Immature natural killer cell (primary cell): ENCODE results near the gene SCFD1. TPM values are rescaled to one million over a fixed set of nuclear protein-coding genes. Genes with fewer than 3 reads are reported as not detected.

Experiments
- DNase-seq, 3 donors: peaks; one replicate each; pipeline ENCODE4 v3.0.0; 2022; ENCODE audit warnings: mixed read lengths in 1 of 3
- H3K27ac Mint-ChIP-seq, 6 donors: one replicate each; pipeline ENCODE4 v1.8.0; 2020; ENCODE audit warnings: mixed read lengths in 6 of 6, mild to moderate bottlenecking in 5 of 6, inconsistent platforms in 4 of 6, moderate library complexity in 3 of 6
- H3K27me3 Mint-ChIP-seq, 3 donors: one replicate each; pipeline ENCODE4 v1.8.0; 2020 to 2021; ENCODE audit warnings: low read depth in 3 of 3, mild to moderate bottlenecking in 3 of 3, mixed read lengths in 3 of 3, moderate library complexity in 3 of 3, inconsistent platforms in 1 of 3
- H3K36me3 Mint-ChIP-seq, 3 donors: one replicate each; pipeline ENCODE4 v1.8.0; 2020; ENCODE audit warnings: mixed read lengths in 3 of 3, inconsistent platforms in 2 of 3, mild to moderate bottlenecking in 2 of 3
- H3K4me1 Mint-ChIP-seq, 2 donors: one replicate each; pipeline ENCODE4 v1.8.0; 2020; ENCODE audit warnings: inconsistent platforms in 2 of 2, mild to moderate bottlenecking in 2 of 2, mixed read lengths in 2 of 2, moderate library complexity in 1 of 2
- H3K4me3 Mint-ChIP-seq, 5 donors: one replicate each; pipeline ENCODE4 v1.8.0; 2020; ENCODE audit warnings: mild to moderate bottlenecking in 5 of 5, mixed read lengths in 5 of 5, inconsistent platforms in 3 of 5, moderate library complexity in 3 of 5
- H3K9me3 Mint-ChIP-seq, 6 donors: one replicate each; pipeline ENCODE4 v1.8.0; 2020; ENCODE audit warnings: mild to moderate bottlenecking in 6 of 6, mixed read lengths in 6 of 6, inconsistent platforms in 4 of 6, moderate library complexity in 3 of 6
- polyA plus RNA-seq, 3 donors: library from polyadenylated mRNA; unstranded; fragments of 300-500 nt; fragmentation: Illumina TruSeq; gene quantifications; one replicate each; pipeline ENCODE4 v1.2.3, GENCODE V29; 2021

SCFD1 gene
- polyA plus RNA-seq, 3 donors from 2014 or later, result 47.3 to 72.6 (median 67.6) TPM

GRCh38 chr14:30708157-30708556, 86.0 kb downstream of the SCFD1 start:
- H3K36me3 Mint-ChIP-seq, result peaks cover 7 to 27% (median 26%) of the 10 kb centered on the region in 3 donors
- no peaks in the 10 kb centered on the region for H3K9me3 Mint-ChIP-seq
- no peaks in the 10 kb centered on the region for H3K4me1 Mint-ChIP-seq
- no peak for DNase-seq
- no peak overlapping the region for H3K4me3 Mint-ChIP-seq
- no peaks in the 10 kb centered on the region for H3K27me3 Mint-ChIP-seq
- peak overlapping the region in 1 of 6 donors; percentile 2 for H3K27ac Mint-ChIP-seq

- H3K4me1 Mint-ChIP-seq, result no peaks in the 10 kb centered on the region
- H3K4me3 Mint-ChIP-seq, result no peak overlapping the region
- no peak for DNase-seq
- peaks cover 7 to 26% (median 26%) of the 10 kb centered on the region in 3 donors for H3K36me3 Mint-ChIP-seq
- no peaks in the 10 kb centered on the region for H3K9me3 Mint-ChIP-seq
- no peaks in the 10 kb centered on the region for H3K27me3 Mint-ChIP-seq
- no peak overlapping the region for H3K27ac Mint-ChIP-seq
Observed at GRCh38 chr14:30709201-30709600, 87.1 kb downstream of the SCFD1 start.

GRCh38 chr14:30710876-30711275, 88.8 kb downstream of the SCFD1 start:
- Mint-ChIP-seq H3K27me3 (no peaks in the 10 kb centered on the region), H3K36me3 (peaks cover 7 to 28% (median 21%) of the 10 kb centered on the region in 3 donors), H3K4me3 (no peak overlapping the region), H3K9me3 (no peaks in the 10 kb centered on the region), H3K27ac (no peak overlapping the region), H3K4me1 (no peaks in the 10 kb centered on the region)
- DNase-seq, result no peak

- H3K27ac Mint-ChIP-seq, result no peak overlapping the region
- H3K4me1 Mint-ChIP-seq, result no peaks in the 10 kb centered on the region
- H3K27me3 Mint-ChIP-seq, result no peaks in the 10 kb centered on the region
- H3K4me3 Mint-ChIP-seq, result no peak overlapping the region
- DNase-seq, result no peak
- H3K9me3 Mint-ChIP-seq, result no peaks in the 10 kb centered on the region
- H3K36me3 Mint-ChIP-seq, result peaks cover 13 to 34% (median 27%) of the 10 kb centered on the region in 3 donors
Observed at GRCh38 chr14:30719137-30719536, 97.0 kb downstream of the SCFD1 start.

- H3K4me3 Mint-ChIP-seq, result no peak overlapping the region
- H3K4me1 Mint-ChIP-seq, result peaks cover 13 to 16% of the 10 kb centered on the region in 2 donors
- H3K9me3 Mint-ChIP-seq, result peaks cover 0 to 3% (median 0%) of the 10 kb centered on the region in 6 donors
- no peak for DNase-seq
- peak overlapping the region in 1 of 6 donors; percentile 46 for H3K27ac Mint-ChIP-seq
- H3K27me3 Mint-ChIP-seq, result peaks cover 0 to 2% (median 0%) of the 10 kb centered on the region in 3 donors
- H3K36me3 Mint-ChIP-seq, result peaks cover 40 to 64% (median 55%) of the 10 kb centered on the region in 3 donors
Observed at GRCh38 chr14:30725763-30726162, 103.6 kb downstream of the SCFD1 start.

- H3K9me3 Mint-ChIP-seq, result peaks cover 0 to 3% (median 0%) of the 10 kb centered on the region in 6 donors
- no peak overlapping the region for H3K27ac Mint-ChIP-seq
- peaks cover 0 to 2% (median 0%) of the 10 kb centered on the region in 3 donors for H3K27me3 Mint-ChIP-seq
- peaks cover 36 to 63% (median 44%) of the 10 kb centered on the region in 3 donors for H3K36me3 Mint-ChIP-seq
- no peak for DNase-seq
- peaks cover 13 to 23% of the 10 kb centered on the region in 2 donors for H3K4me1 Mint-ChIP-seq
- H3K4me3 Mint-ChIP-seq, result no peak overlapping the region
Observed at GRCh38 chr14:30728471-30728870, 106.4 kb downstream of the SCFD1 start.

GRCh38 chr14:30737916-30738315, 115.8 kb downstream of the SCFD1 start:
- Mint-ChIP-seq H3K36me3 (peaks cover 7 to 27% (median 23%) of the 10 kb centered on the region in 3 donors), H3K4me3 (no peak overlapping the region), H3K27ac (peak overlapping the region in 1 of 6 donors; percentile 45), H3K9me3 (no peaks in the 10 kb centered on the region), H3K27me3 (peaks cover 0 to 2% (median 0%) of the 10 kb centered on the region in 3 donors), H3K4me1 (no peaks in the 10 kb centered on the region)
- DNase-seq, result no peak

- no peak overlapping the region for H3K27ac Mint-ChIP-seq
- H3K36me3 Mint-ChIP-seq, result peaks cover 7 to 23% (median 18%) of the 10 kb centered on the region in 3 donors
- DNase-seq, result no peak
- H3K27me3 Mint-ChIP-seq, result peaks cover 0 to 2% (median 1%) of the 10 kb centered on the region in 3 donors
- no peaks in the 10 kb centered on the region for H3K4me1 Mint-ChIP-seq
- H3K4me3 Mint-ChIP-seq, result no peak overlapping the region
- no peaks in the 10 kb centered on the region for H3K9me3 Mint-ChIP-seq
Observed at GRCh38 chr14:30738978-30739377, 116.9 kb downstream of the SCFD1 start.

- Mint-ChIP-seq H3K27me3 (peaks cover 0 to 4% (median 1%) of the 10 kb centered on the region in 3 donors), H3K36me3 (no peaks in the 10 kb centered on the region), H3K4me3 (no peak overlapping the region), H3K4me1 (no peaks in the 10 kb centered on the region), H3K9me3 (no peaks in the 10 kb centered on the region), H3K27ac (no peak overlapping the region)
- no peak for DNase-seq
Observed at GRCh38 chr14:30748343-30748742, 126.2 kb downstream of the SCFD1 start.

GRCh38 chr14:30751646-30752416, 129.7 kb downstream of the SCFD1 start:
- no peak overlapping the region for H3K27ac Mint-ChIP-seq
- H3K4me1 Mint-ChIP-seq, result no peaks in the 10 kb centered on the region
- peaks cover 2 to 6% (median 3%) of the 10 kb centered on the region in 3 donors for H3K27me3 Mint-ChIP-seq
- no peak overlapping the region for H3K4me3 Mint-ChIP-seq
- H3K9me3 Mint-ChIP-seq, result no peaks in the 10 kb centered on the region
- DNase-seq, result no peak
- H3K36me3 Mint-ChIP-seq, result no peaks in the 10 kb centered on the region

- no peaks in the 10 kb centered on the region for H3K4me1 Mint-ChIP-seq
- no peak overlapping the region for H3K4me3 Mint-ChIP-seq
- no peak for DNase-seq
- H3K27ac Mint-ChIP-seq, result no peak overlapping the region
- peaks cover 0 to 5% (median 0%) of the 10 kb centered on the region in 6 donors for H3K9me3 Mint-ChIP-seq
- H3K27me3 Mint-ChIP-seq, result peaks cover 3 to 10% (median 6%) of the 10 kb centered on the region in 3 donors
- no peaks in the 10 kb centered on the region for H3K36me3 Mint-ChIP-seq
Observed at GRCh38 chr14:30753452-30753851, 131.3 kb downstream of the SCFD1 start.

- Mint-ChIP-seq H3K4me1 (no peaks in the 10 kb centered on the region), H3K36me3 (no peaks in the 10 kb centered on the region), H3K9me3 (peaks cover 0 to 5% (median 0%) of the 10 kb centered on the region in 6 donors), H3K27me3 (peaks cover 3 to 14% (median 8%) of the 10 kb centered on the region in 3 donors), H3K4me3 (no peak overlapping the region), H3K27ac (no peak overlapping the region)
- DNase-seq, result no peak
Observed at GRCh38 chr14:30754778-30755177, 132.7 kb downstream of the SCFD1 start.

- Mint-ChIP-seq H3K4me1 (no peaks in the 10 kb centered on the region), H3K27ac (no peak overlapping the region), H3K27me3 (peaks cover 5 to 17% (median 8%) of the 10 kb centered on the region in 3 donors), H3K9me3 (peaks cover 0 to 5% (median 0%) of the 10 kb centered on the region in 6 donors), H3K36me3 (no peaks in the 10 kb centered on the region), H3K4me3 (no peak overlapping the region)
- DNase-seq, result no peak
Observed at GRCh38 chr14:30756594-30756993, 134.5 kb downstream of the SCFD1 start.

GRCh38 chr14:30757082-30757481, 135.0 kb downstream of the SCFD1 start:
- no peak for DNase-seq
- no peak overlapping the region for H3K27ac Mint-ChIP-seq
- no peaks in the 10 kb centered on the region for H3K4me1 Mint-ChIP-seq
- H3K27me3 Mint-ChIP-seq, result peaks cover 5 to 17% (median 8%) of the 10 kb centered on the region in 3 donors
- no peaks in the 10 kb centered on the region for H3K36me3 Mint-ChIP-seq
- H3K4me3 Mint-ChIP-seq, result no peak overlapping the region
- peaks cover 0 to 5% (median 1%) of the 10 kb centered on the region in 6 donors for H3K9me3 Mint-ChIP-seq
